RWPE1 (cell line): ENCODE measurements around the gene UBE2D2.
A peak's percentile ranks its signal among the peaks of the same experiment; 100 is the strongest.

Experiments used
- CTCF ChIA-PET: fragments of 350-600 bp; sonication (Branson Sonifier 250); formaldehyde crosslinking; extraction: SDS; loops from one replicate; lab custom pipeline; 2021; lab: Yijun Ruan, JAX
- POLR2A ChIA-PET: fragments of 400-600 bp; formaldehyde crosslinking; extraction: SDS; loops from one replicate; lab custom pipeline; 2020; ENCODE audit warnings: antibody characterized with exemption; ENCODE audit not compliant: low non-redundant PET; lab: Yijun Ruan, JAX
- DNase-seq: peaks from one replicate; pipeline ENCODE4 v3.0.0; 2012; ENCODE audit warnings: low spot score
- H3K27ac ChIP-seq: fragments of 450-650 bp; 2 replicates; pipeline ENCODE4 v1.5.1; 2017
- TF ChIP-seq, protein P1 (sequence below): fragments of 450-650 bp; conservative IDR thresholded peaks from 2 replicates; pipeline ENCODE4 v1.5.1; 2017; ENCODE audit warnings: low read depth, mild to moderate bottlenecking

The UBE2D2 gene

DNA sequence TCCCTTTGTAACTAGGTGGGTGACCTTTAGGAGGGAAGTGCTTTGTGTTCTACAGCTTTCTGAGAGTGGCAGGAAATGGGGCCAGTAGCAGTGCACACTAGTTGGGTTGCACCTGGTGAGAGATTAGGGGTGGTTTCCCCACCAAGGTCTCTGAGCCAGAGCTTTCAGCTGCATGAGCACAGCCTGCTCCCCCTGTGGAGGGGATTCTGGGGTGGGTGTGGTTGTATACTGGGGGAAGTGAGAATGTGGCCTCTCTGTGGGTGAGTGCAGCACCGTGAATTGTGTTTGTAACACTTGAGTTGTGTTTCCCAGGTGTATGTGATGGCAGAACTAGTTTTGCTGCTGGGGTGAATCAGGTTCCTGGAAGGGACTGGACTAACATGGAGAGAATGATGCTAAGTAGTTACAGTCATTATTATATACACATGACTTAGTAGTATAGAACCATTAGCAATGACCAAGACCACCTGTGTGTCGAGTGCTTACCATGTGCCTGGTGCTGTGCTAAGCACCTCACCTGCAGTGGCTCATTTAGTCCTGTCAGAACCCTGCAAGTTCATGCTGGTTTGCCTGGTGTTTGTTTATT is 75.2 kb downstream of the UBE2D2 start:
- ChIA-PET POLR2A (no interaction called here), CTCF (interaction anchor here (0.6 to 7.8 kb wide), 17 partner anchors 8 to 740 kb away, joined by 3 to 161 read pairs (median 4); no protein-coding TSS in a partner anchor)
- DNase-seq = no peak
- peak overlapping the region; percentile 68 for H3K27ac ChIP-seq
- TF ChIP-seq, protein P1, sequence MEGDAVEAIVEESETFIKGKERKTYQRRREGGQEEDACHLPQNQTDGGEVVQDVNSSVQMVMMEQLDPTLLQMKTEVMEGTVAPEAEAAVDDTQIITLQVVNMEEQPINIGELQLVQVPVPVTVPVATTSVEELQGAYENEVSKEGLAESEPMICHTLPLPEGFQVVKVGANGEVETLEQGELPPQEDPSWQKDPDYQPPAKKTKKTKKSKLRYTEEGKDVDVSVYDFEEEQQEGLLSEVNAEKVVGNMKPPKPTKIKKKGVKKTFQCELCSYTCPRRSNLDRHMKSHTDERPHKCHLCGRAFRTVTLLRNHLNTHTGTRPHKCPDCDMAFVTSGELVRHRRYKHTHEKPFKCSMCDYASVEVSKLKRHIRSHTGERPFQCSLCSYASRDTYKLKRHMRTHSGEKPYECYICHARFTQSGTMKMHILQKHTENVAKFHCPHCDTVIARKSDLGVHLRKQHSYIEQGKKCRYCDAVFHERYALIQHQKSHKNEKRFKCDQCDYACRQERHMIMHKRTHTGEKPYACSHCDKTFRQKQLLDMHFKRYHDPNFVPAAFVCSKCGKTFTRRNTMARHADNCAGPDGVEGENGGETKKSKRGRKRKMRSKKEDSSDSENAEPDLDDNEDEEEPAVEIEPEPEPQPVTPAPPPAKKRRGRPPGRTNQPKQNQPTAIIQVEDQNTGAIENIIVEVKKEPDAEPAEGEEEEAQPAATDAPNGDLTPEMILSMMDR = no peak

DNA sequence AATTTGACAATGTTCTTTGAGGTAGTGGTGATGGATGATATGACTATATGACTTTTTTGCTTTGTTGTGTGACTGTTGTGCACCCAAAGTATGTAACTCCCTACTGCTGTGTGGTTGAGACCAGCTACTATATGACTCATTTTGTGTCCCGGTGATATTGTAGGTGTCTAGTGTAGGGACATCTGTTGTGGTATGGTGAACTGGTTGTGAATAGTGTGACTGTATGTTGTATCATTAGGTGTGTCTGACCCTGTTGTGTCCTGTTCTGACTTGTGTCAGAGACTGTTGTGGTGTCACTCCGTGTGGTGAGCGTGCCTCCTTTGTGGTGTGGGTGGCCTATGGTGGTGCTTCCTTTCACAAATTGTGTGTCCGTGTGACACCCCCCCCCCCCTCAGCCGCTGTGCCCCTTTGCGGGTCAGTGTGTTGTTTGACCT is 75.9 kb downstream of the UBE2D2 start:
- ChIA-PET CTCF (interaction anchor here (0.6 to 7.8 kb wide), 2 partner anchors 127 to 740 kb away, joined by 3 to 161 read pairs; no protein-coding TSS in a partner anchor), POLR2A (no interaction called here)
- H3K27ac ChIP-seq = no peak overlapping the region
- TF ChIP-seq, protein P1 = no peak
- no peak for DNase-seq

DNA sequence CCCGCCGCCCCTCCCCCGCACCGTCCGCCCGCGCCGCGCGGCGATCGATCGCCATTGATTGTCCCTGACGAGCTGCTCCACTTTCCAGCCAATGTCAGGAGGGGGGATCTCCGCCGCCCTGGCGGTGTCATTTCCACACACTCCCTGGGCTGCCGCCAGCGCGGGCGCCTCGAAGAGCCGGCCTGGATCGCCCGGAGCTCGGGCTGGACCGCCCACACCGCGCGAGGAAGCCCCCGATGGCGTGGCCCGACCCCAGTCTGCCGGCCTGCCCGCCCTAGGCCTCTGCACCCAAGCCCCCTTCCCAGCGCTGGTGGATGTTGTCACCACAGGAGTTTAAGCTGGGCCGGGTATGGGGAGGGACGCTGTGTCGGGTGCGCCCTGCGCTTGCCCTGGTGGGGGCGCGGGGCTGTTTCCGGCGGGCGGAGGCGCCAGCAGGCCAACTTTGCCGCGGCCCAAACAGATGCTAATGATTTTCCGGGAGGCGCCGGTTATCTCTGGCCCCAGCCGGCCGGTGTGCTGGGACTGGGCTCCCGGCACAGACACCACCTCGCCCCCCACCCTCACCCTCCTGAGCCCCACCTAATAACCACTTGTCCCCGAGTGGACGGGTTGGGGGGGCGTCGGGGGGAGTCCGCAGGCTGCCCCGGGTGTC is 76.4 kb downstream of the UBE2D2 start:
- POLR2A ChIA-PET = interaction anchor here (0.5 kb wide), 1 partner anchor 11 kb away, joined by 5 read pairs; the partner anchor contains the start of gene CXXC5
- TF ChIP-seq, protein P1 = no peak
- peak overlapping the region; percentile 25; the same call in 1 of the 2 replicates for H3K27ac ChIP-seq
- no peak for DNase-seq
- CTCF ChIA-PET = interaction anchor here (0.6 to 7.8 kb wide), 3 partner anchors 15 to 126 kb away, joined by 3 to 161 read pairs (median 4); no protein-coding TSS in a partner anchor

DNA sequence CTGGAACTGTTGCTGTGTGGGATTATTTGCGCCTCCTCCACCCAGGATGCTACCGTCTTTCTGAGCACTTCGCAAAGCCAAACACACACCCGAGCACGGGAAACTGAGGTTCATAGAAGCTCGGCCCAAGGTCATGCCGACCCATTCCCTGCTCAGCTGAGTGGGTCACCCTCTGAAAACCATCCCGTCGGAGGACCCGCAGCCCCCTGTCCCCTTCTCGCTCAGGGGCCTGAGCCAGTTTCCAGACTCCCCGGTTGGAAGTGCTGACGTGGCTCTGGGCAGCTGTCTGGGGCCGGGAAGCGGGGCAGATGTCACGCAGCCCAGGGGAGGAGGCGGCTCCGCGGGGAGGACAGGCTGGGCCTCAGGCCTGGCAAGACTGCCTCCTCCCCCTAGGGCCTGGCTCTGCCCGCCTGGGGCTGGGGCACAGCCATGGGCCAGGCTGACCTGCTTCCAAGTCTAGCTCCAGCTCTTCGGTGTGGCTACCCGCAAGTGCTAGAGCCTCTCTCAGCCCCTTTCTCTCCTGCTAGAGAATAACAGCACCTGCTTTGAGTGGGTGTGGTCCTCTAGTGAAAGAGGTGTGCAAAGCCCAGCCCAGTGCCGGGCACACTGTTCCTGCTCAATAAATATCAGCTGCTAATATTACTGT is 77.1 kb downstream of the UBE2D2 start:
- TF ChIP-seq, protein P1 = no peak
- H3K27ac ChIP-seq = peak overlapping the region; percentile 25
- DNase-seq = no peak
- CTCF ChIA-PET = interaction anchor here (0.6 to 3.2 kb wide), 3 partner anchors 16 to 127 kb away, joined by 3 to 19 read pairs (median 4); no protein-coding TSS in a partner anchor
- POLR2A ChIA-PET = no interaction called here

DNA sequence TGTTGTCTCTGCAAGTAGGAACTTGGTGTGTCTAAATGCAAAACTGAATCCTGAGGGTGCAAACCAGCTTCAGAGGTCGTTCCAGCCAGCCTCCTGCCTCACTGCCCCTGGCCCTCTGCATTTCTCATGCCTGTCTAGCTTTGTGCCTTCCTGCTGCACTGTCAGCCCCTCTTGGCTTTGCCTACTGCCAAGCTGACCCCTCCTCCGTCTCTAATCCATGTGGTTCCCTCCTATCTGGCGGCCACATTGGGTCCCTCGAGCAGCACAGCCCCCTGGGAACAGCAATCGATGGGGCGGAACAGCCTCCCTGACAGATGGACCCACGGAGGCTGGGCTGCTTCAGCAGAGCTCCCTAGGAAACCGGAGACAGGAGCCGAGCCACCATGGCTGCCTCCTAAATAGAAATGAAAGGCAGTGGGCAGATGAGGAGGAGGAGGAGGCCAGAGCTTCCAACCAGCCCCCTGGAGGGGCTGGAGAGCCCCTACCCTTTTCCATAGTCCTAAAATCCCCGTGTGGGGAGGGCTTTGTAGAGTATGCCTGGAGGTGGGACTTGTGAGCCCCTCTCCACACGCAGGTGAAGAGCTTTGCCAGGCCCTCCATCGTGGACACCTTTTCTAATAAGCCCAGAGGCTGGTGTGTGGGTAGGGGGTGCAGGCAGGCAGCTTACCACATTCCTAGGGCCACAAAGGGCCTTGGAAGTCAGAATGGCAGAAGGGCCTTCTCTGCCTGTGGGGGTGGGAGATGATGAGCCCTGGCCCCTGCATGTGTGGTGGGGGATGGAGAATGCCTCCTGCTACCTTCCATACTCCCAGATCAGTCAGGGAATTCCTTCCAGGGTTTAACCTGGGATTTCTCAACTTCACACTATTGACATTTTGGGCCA is 77.8 kb downstream of the UBE2D2 start:
- DNase-seq = no peak
- peak overlapping the region; percentile 25 for H3K27ac ChIP-seq
- POLR2A ChIA-PET = interaction anchor here (1.9 kb wide), 1 partner anchor 13 kb away, joined by 5 read pairs; no protein-coding TSS in a partner anchor

More for the DNA sequence above, 77.8 kb downstream of the UBE2D2 start:
- CTCF ChIA-PET = interaction anchor here (1.6 to 3.2 kb wide), 2 partner anchors 52 to 126 kb away, joined by 4 to 19 read pairs; no protein-coding TSS in a partner anchor
- TF ChIP-seq, protein P1 = no peak
